Left ventricle myocardium inferior (tissue), 1 donor: Measurements from ENCODE around the gene CCDC134. TPM values are rescaled to one million over a fixed set of nuclear protein-coding genes. Genes with fewer than 3 reads are reported as not detected.
A peak's percentile ranks its signal among the peaks of the same experiment; 100 is the strongest.
"Not testable (repeated sequence)": the region's sequence is repeated elsewhere in the genome, so short reads cannot be mapped to it uniquely, and the experiment has no call there.

Experiments
- DNase-seq: peaks from one replicate; pipeline ENCODE4 v3.0.0-alpha.2; 2020
- H3K27ac ChIP-seq: fragments of 200-600 bp; replicated peaks from 2 replicates; pipeline ENCODE4 v1.8.0; 2021
- H3K27me3 ChIP-seq: fragments of 200-600 bp; 2 replicates; pipeline ENCODE4 v1.8.0; 2021; ENCODE audit warnings: low read depth
- H3K36me3 ChIP-seq: fragments of 200-600 bp; 2 replicates; pipeline ENCODE4 v1.8.0; 2021
- H3K4me1 ChIP-seq: fragments of 200-600 bp; 2 replicates; pipeline ENCODE4 v1.8.0; 2021
- H3K4me3 ChIP-seq: fragments of 200-600 bp; 2 replicates; pipeline ENCODE4 v1.8.0; 2021; ENCODE audit warnings: mild to moderate bottlenecking, moderate library complexity
- H3K9me3 ChIP-seq: fragments of 200-600 bp; replicated peaks from 2 replicates; pipeline ENCODE4 v1.8.0; 2021
- intact Hi-C: fragments of 100-400 bp; cut with micrococcal nuclease; formaldehyde crosslinking; loops from one replicate; pipeline ENCODE4 v1.11.0; 2022
- total RNA-seq: library from RNA; stranded (reverse); fragmentation: NEBNext Ultra II Directional; extraction: Animal tissue kit (Norgen Biotek cat#: 25700); gene quantifications from one replicate; pipeline ENCODE4 v1.2.1, GENCODE V29; 2021
- TF ChIP-seq, protein P1 (sequence below): fragments of 200-600 bp; IDR thresholded peaks from 2 replicates; pipeline ENCODE4 v1.8.0; 2021; ENCODE audit warnings: antibody characterized with exemption, mild to moderate bottlenecking, borderline replicate concordance
- donor health status: DM: no; HTN: yes; CAD: no; lungs with severe emphysema.

The CCDC134 gene
- total RNA-seq, 1 donor from 2014 or later, result 3.9 TPM

DNA sequence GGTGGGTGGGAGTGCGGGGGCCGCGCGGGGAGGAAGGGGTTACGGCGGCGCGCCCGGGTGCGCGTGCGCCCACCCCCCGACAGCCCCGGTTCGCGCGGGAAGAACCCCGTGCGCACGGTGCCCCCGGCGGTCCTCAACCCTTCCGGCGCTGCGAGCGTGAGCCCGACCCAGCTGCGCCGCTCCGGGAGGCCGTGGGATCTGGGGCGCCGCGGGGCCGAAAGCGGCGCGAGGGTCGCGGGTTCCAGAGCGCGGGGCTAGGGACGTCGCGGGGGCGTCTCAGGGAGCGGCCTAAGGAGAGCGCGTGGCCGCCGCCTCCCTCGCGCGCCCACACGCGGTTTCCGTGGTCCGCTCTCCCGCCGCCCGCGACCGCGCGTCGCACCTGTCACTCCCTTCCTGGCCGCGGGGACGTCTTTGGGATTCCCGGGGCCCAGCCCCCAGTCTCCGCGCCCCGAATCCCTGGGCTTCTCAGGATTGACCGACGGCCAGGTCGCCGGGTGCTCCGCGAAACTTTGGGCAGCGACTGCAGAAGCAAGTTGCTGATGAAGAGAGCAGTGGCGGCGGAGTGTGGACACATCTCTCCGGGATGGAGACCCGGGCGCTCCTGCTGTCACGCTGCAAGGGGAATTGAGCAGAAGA is 33.0 kb downstream of the CCDC134 start:
- Histone ChIP-seq H3K27ac (peak overlapping the region; percentile 95), H3K36me3 (peaks cover 11% of the 10 kb centered on the region), H3K4me1 (peaks cover 57% of the 10 kb centered on the region), H3K27me3 (no peaks in the 10 kb centered on the region), H3K4me3 (peak overlapping the region; percentile 99), H3K9me3 (no peaks in the 10 kb centered on the region)
- intact Hi-C loops, result no loop called here
- TF ChIP-seq, protein P1, sequence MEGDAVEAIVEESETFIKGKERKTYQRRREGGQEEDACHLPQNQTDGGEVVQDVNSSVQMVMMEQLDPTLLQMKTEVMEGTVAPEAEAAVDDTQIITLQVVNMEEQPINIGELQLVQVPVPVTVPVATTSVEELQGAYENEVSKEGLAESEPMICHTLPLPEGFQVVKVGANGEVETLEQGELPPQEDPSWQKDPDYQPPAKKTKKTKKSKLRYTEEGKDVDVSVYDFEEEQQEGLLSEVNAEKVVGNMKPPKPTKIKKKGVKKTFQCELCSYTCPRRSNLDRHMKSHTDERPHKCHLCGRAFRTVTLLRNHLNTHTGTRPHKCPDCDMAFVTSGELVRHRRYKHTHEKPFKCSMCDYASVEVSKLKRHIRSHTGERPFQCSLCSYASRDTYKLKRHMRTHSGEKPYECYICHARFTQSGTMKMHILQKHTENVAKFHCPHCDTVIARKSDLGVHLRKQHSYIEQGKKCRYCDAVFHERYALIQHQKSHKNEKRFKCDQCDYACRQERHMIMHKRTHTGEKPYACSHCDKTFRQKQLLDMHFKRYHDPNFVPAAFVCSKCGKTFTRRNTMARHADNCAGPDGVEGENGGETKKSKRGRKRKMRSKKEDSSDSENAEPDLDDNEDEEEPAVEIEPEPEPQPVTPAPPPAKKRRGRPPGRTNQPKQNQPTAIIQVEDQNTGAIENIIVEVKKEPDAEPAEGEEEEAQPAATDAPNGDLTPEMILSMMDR, result no peak
- DNase-seq, result peak; percentile 30

DNA sequence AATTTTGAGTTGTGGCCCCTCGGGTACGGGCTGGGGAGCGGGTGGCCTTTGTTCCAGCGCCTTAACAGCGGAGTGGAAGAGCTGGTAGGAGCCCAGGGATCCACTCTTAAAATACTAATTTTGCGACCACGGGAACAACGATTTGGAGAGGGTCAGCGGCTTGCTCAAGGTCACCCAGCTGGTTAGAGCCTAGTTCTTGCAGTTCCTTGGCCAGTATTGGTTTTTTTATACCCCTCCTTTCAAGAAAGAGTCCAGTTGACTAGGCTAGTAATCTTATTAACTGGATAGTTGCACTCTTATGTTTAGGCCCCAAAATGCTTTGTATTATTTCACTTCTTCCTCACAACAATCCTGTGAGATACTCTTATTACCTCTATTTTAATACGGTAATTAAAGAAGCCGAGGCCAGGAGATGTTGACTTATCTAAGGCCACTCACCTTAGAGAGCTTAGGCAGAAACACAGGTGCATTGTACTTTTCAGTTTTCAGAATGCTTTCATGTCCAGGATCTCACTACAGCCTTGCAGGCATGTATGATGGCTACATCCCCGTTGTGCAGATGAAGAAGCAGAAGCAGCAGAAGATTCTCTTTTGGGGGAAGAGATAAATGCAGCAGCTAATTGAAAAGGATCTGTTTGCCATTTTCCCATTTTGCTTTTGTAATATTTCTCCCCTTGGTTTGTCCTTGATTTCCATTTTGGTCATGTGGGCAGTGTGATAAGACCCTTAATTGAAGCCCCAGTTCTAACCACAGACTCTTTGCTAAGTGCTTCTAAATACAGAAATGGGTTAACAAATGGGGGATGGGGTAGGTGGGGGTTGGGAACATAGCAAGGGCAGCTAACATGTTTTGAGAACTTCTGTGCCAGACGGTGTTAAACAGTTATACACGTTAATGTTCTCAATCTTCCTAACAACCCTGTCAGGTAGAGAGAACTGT is 33.8 kb downstream of the CCDC134 start:
- Histone ChIP-seq H3K36me3 (peaks cover 11% of the 10 kb centered on the region), H3K27me3 (no peaks in the 10 kb centered on the region), H3K27ac (peak overlapping the region; percentile 95), H3K4me3 (peak overlapping the region; percentile 99), H3K9me3 (no peaks in the 10 kb centered on the region), H3K4me1 (peaks cover 64% of the 10 kb centered on the region)
- TF ChIP-seq, protein P1, result no peak
- intact Hi-C loops, result no loop called here
- DNase-seq, result no peak

DNA sequence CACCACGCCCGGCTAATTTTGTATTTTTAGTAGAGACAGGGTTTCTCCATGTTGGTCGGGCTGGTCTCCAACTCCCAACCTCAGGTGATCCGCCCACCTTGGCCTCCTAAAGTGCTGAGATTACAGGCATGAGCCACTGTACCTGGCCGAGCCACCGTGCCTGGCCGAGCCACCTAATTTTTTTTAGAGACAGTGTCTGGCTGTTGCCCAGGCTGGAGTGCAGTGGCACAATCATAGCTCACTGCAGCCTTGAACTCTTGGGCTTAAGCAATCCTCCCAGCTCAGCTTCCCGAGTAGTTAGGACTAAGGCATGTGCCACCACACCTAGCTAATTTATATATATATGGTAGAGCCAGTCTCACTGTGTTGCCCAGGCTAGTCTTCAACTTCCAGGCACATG is 35.0 kb downstream of the CCDC134 start:
- H3K27ac ChIP-seq, result peak overlapping the region; percentile 27
- intact Hi-C loops, DNase-seq, H3K4me3 ChIP-seq, H3K27me3 ChIP-seq, H3K9me3 ChIP-seq: not testable (repeated sequence)
- H3K4me1 ChIP-seq, result peaks cover 73% of the 10 kb centered on the region
- peaks cover 11% of the 10 kb centered on the region for H3K36me3 ChIP-seq

DNA sequence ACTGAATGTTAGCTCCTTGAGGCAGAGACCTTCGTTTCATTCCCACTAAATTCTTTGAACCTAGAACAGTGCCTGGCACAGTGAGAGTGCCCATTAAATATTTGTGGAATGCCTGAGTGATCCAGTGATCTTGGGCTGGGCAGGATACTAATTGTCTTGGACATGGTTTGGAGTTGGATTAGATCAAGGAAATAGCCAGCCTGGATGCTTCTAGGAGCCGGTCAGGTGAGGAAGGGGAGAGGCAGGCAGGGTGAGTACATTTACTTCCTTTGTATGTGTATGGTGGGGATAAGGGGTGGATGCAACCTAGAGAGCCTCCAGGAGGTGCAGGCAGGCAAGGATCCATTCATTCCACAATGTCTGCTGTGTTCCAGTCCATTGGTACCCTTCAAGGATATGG is 36.1 kb downstream of the CCDC134 start:
- Histone ChIP-seq H3K4me3 (no peak overlapping the region), H3K9me3 (no peaks in the 10 kb centered on the region), H3K27me3 (no peaks in the 10 kb centered on the region), H3K36me3 (peaks cover 11% of the 10 kb centered on the region), H3K4me1 (peaks cover 84% of the 10 kb centered on the region), H3K27ac (no peak overlapping the region)
- intact Hi-C loops, result no loop called here
- TF ChIP-seq, protein P1, result no peak
- no peak for DNase-seq

DNA sequence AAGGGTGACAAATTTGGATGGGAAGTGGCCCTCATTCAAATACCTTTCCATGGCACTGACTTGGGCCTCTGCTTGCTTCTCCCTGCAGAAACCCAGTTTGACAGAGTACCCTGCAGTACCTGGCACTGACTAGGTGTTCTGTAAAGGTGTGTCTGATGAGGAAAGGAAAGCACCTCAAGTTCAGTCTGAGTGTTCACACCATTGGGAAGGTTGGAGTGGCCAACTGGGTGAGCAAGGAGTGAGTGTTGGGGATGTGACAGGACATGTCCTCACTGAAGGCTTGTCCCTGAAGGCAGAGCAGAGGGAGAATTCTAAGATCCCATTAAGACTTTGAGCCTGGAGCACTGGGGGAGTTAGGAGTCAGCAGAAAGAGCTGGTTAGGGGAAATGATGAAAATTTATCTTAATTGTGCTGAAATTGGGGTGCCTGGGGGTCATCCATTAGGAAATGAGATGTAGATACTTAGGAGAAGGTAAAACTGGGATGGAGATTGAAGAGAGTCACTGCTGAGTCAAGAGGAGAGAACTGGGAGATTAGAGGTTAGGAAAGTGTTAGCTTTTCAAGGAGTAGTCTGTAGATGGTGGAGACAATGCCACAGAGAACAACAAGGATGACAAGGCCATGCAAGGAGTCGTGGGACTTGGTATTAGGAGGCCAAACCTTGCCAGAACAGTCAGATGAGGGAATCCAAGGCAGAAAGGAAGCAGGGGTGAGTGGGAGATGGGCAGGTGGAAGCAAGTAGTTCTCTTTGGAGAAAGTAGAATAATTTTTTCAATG is 38.6 kb downstream of the CCDC134 start:
- Histone ChIP-seq H3K9me3 (no peaks in the 10 kb centered on the region), H3K4me3 (no peak overlapping the region), H3K27me3 (no peaks in the 10 kb centered on the region), H3K36me3 (peaks cover 19% of the 10 kb centered on the region), H3K27ac (peak overlapping the region; percentile 12), H3K4me1 (peaks cover 82% of the 10 kb centered on the region)
- DNase-seq, result no peak
- intact Hi-C loops, result no loop called here
- TF ChIP-seq, protein P1, result no peak
